Measurements from ENCODE around the gene TBC1D19. TPM values are rescaled to one million over a fixed set of nuclear protein-coding genes. Genes with fewer than 3 reads are reported as not detected.

TBC1D19 gene
- total and polyA plus RNA-seq, 4 donors: 1.2 to 5.8 (median 2.2) TPM

GRCh38 chr4:26660261-26660660 is 76.4 kb downstream of the TBC1D19 start:
- H3K4me1 ChIP-seq (ENCODE audit: control insufficient read depth in 4 of 4, insufficient read depth in 4 of 4, low read length in 3 of 4): no peaks in the 10 kb centered on the region
- no peak overlapping the region for H3K27ac ChIP-seq (ENCODE audit: low read depth in 1 of 2, low read length in 2 of 2)
- no peaks in the 10 kb centered on the region for H3K27me3 ChIP-seq (ENCODE audit: control insufficient read depth in 4 of 4, insufficient read depth in 4 of 4, low read length in 3 of 4)
- no peaks in the 10 kb centered on the region for H3K36me3 ChIP-seq (ENCODE audit: control insufficient read depth in 4 of 4, insufficient read depth in 3 of 4, low read depth in 1 of 4, low read length in 3 of 4)
- TF ChIP-seq EGR1 (IDR thresholded peaks at IDR 0.05; ENCODE audit: low read depth in 2 of 2) (no peak), SP1 (IDR thresholded peaks at IDR 0.05) (no peak), YY1 (IDR thresholded peaks at IDR 0.05) (no peak), TAF1 (conservative IDR thresholded peaks at IDR 0.05) (no peak), HNF4G (IDR thresholded peaks at IDR 0.05) (no peak), CTCF (IDR thresholded peaks at IDR 0.05; ENCODE audit: low read depth, low read length, missing input control) (no peak), ATF3 (IDR thresholded peaks at IDR 0.05) (no peak), FOXA2 (IDR thresholded peaks at IDR 0.05) (no peak), JUND (IDR thresholded peaks at IDR 0.05) (no peak), RXRA (IDR thresholded peaks at IDR 0.05) (no peak), NR2F2 (IDR thresholded peaks at IDR 0.05) (no peak), REST (IDR thresholded peaks at IDR 0.05) (no peak), RAD21 (IDR thresholded peaks at IDR 0.05) (no peak), HNF4A (conservative IDR thresholded peaks at IDR 0.05) (no peak)
- WGBS: 93% methylated on average over 3 of the region's 3 CpGs
- no peak overlapping the region for H3K9ac ChIP-seq (ENCODE audit: low read depth in 1 of 2, low read length in 2 of 2)
- H3K9me3 ChIP-seq (ENCODE audit: control insufficient read depth in 4 of 4, low read length in 3 of 4): no peaks in the 10 kb centered on the region
- no peak overlapping the region for H3K4me3 ChIP-seq (ENCODE audit: low read depth in 1 of 3, low read length in 3 of 3)
- no peak for DNase-seq (ENCODE audit: low spot score)

GRCh38 chr4:26663888-26664287 is 80.0 kb downstream of the TBC1D19 start:
- TF ChIP-seq FOXA1 (IDR thresholded peaks at IDR 0.05) (no peak), JUND (IDR thresholded peaks at IDR 0.05) (no peak), RAD21 (IDR thresholded peaks at IDR 0.05) (no peak), NR2F2 (IDR thresholded peaks at IDR 0.05) (no peak), RXRA (IDR thresholded peaks at IDR 0.05) (no peak), GABPA (IDR thresholded peaks at IDR 0.05 in 1 of 2, conservative IDR thresholded peaks at IDR 0.05 in 1 of 2) (no peak), SP1 (IDR thresholded peaks at IDR 0.05) (no peak), HNF4A (conservative IDR thresholded peaks at IDR 0.05) (no peak)
- Histone ChIP-seq H3K4me1 (ENCODE audit: control insufficient read depth in 4 of 4, insufficient read depth in 4 of 4, low read length in 3 of 4) (no peaks in the 10 kb centered on the region), H3K4me3 (ENCODE audit: low read depth in 1 of 3, low read length in 3 of 3) (no peak overlapping the region), H3K27me3 (ENCODE audit: control insufficient read depth in 4 of 4, insufficient read depth in 4 of 4, low read length in 3 of 4) (no peaks in the 10 kb centered on the region), H3K9ac (ENCODE audit: low read depth in 1 of 2, low read length in 2 of 2) (no peak overlapping the region), H3K27ac (ENCODE audit: low read depth in 1 of 2, low read length in 2 of 2) (no peak overlapping the region), H3K36me3 (ENCODE audit: control insufficient read depth in 4 of 4, insufficient read depth in 3 of 4, low read depth in 1 of 4, low read length in 3 of 4) (no peaks in the 10 kb centered on the region), H3K9me3 (ENCODE audit: control insufficient read depth in 4 of 4, low read length in 3 of 4) (no peaks in the 10 kb centered on the region)
- no peak for DNase-seq (ENCODE audit: low spot score)

All from liver (tissue), 9 donors.